Astrocyte of the spinal cord (primary cell): ENCODE measurements around the gene AREG.

Experiments
- DNase-seq: peaks from one replicate; pipeline ENCODE4 v3.0.0; 2011; ENCODE audit warnings: low read depth, low spot score
- H3K4me3 ChIP-seq: 2 replicates; pipeline ENCODE4 v1.5.1; 2011; ENCODE audit warnings: low read depth, mild to moderate bottlenecking, low read length, moderate library complexity
- in situ Hi-C: cut with HindIII; loops from 2 replicates; pipeline ENCODE4 v1.10.0; 2017; ENCODE audit warnings: low sequenced_read_pairs
- TF ChIP-seq, protein P1 (sequence below): IDR thresholded peaks from 2 replicates; pipeline ENCODE4 v1.5.1; 2012; ENCODE audit warnings: low read depth, mild to moderate bottlenecking, low read length, inconsistent platforms

AREG gene

DNA sequence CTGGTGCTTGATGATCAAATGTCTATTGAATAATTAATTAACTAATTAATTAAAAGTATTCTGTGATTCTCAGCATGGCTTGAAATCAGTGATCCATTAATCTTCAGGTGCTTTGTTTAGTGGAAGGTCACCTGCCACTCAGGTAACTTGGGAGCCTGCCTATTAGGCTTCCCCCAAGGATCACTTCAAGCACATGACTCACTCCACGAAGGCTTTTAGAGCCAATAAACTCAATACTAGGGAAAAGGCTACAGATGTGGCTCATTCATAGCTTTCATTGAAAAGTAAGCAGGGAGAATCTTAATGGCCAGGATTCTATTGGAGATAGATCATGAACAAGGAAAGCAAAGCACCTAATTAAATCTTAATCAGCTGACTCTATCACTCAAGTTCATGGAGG is 21.3 kb downstream of the AREG start:
- H3K4me3 ChIP-seq, result no peak overlapping the region
- DNase-seq, result no peak
- TF ChIP-seq, protein P1, sequence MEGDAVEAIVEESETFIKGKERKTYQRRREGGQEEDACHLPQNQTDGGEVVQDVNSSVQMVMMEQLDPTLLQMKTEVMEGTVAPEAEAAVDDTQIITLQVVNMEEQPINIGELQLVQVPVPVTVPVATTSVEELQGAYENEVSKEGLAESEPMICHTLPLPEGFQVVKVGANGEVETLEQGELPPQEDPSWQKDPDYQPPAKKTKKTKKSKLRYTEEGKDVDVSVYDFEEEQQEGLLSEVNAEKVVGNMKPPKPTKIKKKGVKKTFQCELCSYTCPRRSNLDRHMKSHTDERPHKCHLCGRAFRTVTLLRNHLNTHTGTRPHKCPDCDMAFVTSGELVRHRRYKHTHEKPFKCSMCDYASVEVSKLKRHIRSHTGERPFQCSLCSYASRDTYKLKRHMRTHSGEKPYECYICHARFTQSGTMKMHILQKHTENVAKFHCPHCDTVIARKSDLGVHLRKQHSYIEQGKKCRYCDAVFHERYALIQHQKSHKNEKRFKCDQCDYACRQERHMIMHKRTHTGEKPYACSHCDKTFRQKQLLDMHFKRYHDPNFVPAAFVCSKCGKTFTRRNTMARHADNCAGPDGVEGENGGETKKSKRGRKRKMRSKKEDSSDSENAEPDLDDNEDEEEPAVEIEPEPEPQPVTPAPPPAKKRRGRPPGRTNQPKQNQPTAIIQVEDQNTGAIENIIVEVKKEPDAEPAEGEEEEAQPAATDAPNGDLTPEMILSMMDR, result no peak
- in situ Hi-C loops, result no loop called here

- in situ Hi-C loops, result no loop called here
- TF ChIP-seq, protein P1, result no peak
- DNase-seq, result no peak
- H3K4me3 ChIP-seq, result no peak overlapping the region
These were observed 26.3 kb downstream of the AREG start for GRCh38 chr4:74471264-74471663.

GRCh38 chr4:74473155-74473811 is 28.3 kb downstream of the AREG start:
- TF ChIP-seq, protein P1, result no peak
- peak; percentile 84 for DNase-seq
- no peak overlapping the region for H3K4me3 ChIP-seq
- in situ Hi-C loops, result no loop called here

DNA sequence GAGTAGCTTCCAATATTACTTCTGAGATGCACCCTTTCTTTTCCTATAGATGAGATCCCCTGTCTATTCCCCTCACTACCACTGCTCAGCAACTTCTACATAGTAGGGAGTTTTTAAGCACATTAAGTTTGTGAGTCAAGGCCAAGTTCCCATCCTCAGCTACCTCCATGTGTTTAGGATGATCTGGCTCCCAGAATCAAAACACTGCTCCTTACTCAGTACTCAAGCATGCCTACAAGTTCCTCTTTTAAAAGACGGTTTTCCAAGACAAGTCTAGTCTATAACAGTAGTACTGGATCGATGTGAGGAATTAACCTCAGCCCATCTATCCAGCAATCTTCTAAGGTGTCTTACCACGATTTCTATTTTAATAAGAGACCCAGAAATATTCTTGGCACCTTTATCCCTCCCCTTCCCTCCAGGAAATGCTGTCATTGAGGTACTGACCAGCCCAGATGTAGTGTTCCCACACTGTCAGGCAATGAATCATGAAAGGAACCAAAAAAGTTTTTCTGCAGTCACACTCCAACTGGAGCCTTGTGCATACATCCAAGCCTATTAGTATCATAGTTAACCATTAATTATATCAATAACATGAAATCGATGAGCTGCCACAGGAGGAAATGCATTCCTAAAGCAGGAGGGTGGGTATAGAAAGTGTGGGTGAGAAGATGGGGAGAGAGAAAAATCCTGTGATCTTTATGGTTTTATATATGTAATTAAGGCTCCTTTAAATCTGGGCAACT is 29.6 kb downstream of the AREG start:
- in situ Hi-C loops, result no loop called here
- DNase-seq, result peak; percentile 22
- TF ChIP-seq, protein P1, result no peak
- no peak overlapping the region for H3K4me3 ChIP-seq

GRCh38 chr4:74475091-74475800 is 30.3 kb downstream of the AREG start:
- in situ Hi-C loops, result no loop called here
- DNase-seq, result no peak
- TF ChIP-seq, protein P1, result no peak
- no peak overlapping the region for H3K4me3 ChIP-seq

- in situ Hi-C loops, result no loop called here
- DNase-seq, result no peak
- TF ChIP-seq, protein P1, result no peak
- H3K4me3 ChIP-seq, result no peak overlapping the region
These were observed 31.0 kb downstream of the AREG start for GRCh38 chr4:74475946-74476345.
